Cardiac muscle cell (in vitro differentiated cells and primary cell): Measurements from ENCODE around the gene TGIF2. TPM values are rescaled to one million over a fixed set of nuclear protein-coding genes. Genes with fewer than 3 reads are reported as not detected.
"Not testable (repeated sequence)": the region's sequence is repeated elsewhere in the genome, so short reads cannot be mapped to it uniquely, and the experiment has no call there.

Experiments
- DNase-seq, 2 donors: peaks; one replicate each; pipeline versions ENCODE4 v3.0.0 to v3.0.0-alpha.2; 2010 to 2017; ENCODE audit warnings: low read depth in 1 of 2, low spot score in 1 of 2
- H3K27ac ChIP-seq: fragments of 200-600 bp; sonication (generic); 2 replicates; pipeline ENCODE4 v1.5.1; 2016
- H3K27me3 ChIP-seq: fragments of 200-600 bp; sonication (generic); 2 replicates; pipeline ENCODE4 v1.6.0; 2016; ENCODE audit warnings: control low read depth
- H3K36me3 ChIP-seq: fragments of 200-600 bp; sonication (generic); 2 replicates; pipeline ENCODE4 v1.5.1; 2016; ENCODE audit warnings: control low read depth
- H3K4me1 ChIP-seq: fragments of 200-600 bp; sonication (generic); 2 replicates; pipeline ENCODE4 v1.8.1; 2017; ENCODE audit warnings: low read depth, mild to moderate bottlenecking, mixed run types
- H3K4me3 ChIP-seq: fragments of 200-600 bp; sonication (generic); 2 replicates; pipeline ENCODE4 v1.5.1; 2016; ENCODE audit warnings: mild to moderate bottlenecking
- H3K9me3 ChIP-seq: fragments of 200-600 bp; sonication (generic); 2 replicates; pipeline ENCODE4 v1.5.1; 2017; ENCODE audit warnings: low read depth, mild to moderate bottlenecking, control low read depth
- CTCF ChIP-seq: IDR thresholded peaks from 2 replicates; pipeline ENCODE4 v1.5.1; 2012; ENCODE audit warnings: low read depth, mild to moderate bottlenecking, low read length
- polyA plus RNA-seq: library from polyadenylated mRNA; unstranded; fragments of >200 nt; fragmentation: Nextera tagmentation; extraction: Ambion mirVana; gene quantifications from 2 replicates; pipeline ENCODE4 v1.2.1, GENCODE V29; 2016
- total RNA-seq: library from RNA; depleted of rRNA; stranded (reverse); fragments of >200 nt; gene quantifications from 2 replicates; pipeline ENCODE4 v1.2.3, GENCODE V29; 2016

The TGIF2 gene
- total and polyA plus RNA-seq, 2 experiments from 2014 or later: 59.4 to 69.5 TPM

- H3K27ac ChIP-seq: no peak overlapping the region
- H3K9me3 ChIP-seq: no peaks in the 10 kb centered on the region
- H3K27me3 ChIP-seq: no peaks in the 10 kb centered on the region
- H3K4me1 ChIP-seq: peaks cover 5% of the 10 kb centered on the region
- no peak for TF ChIP-seq CTCF
- DNase-seq: no peak
- H3K36me3 ChIP-seq: peaks cover 30% of the 10 kb centered on the region
- no peak overlapping the region for H3K4me3 ChIP-seq
Observed at GRCh38 chr20:36607586-36608387, 34.4 kb downstream of the TGIF2 start.

GRCh38 chr20:36608388-36608728 lies 35.0 kb downstream of the TGIF2 start:
- not testable (repeated sequence) for H3K27ac ChIP-seq

GRCh38 chr20:36611625-36612024 lies 38.2 kb downstream of the TGIF2 start:
- no peak for DNase-seq
- Histone ChIP-seq H3K36me3 (peaks cover 43% of the 10 kb centered on the region), H3K4me1 (no peaks in the 10 kb centered on the region), H3K4me3 (no peak overlapping the region), H3K9me3 (no peaks in the 10 kb centered on the region), H3K27ac (no peak overlapping the region), H3K27me3 (no peaks in the 10 kb centered on the region)
- TF ChIP-seq CTCF: no peak

More at GRCh38 chr20:36608388-36608728, 35.0 kb downstream of the TGIF2 start:
- not testable (repeated sequence) for H3K27me3 ChIP-seq, DNase-seq, H3K4me3 ChIP-seq, H3K4me1 ChIP-seq, H3K9me3 ChIP-seq
- peaks cover 35% of the 10 kb centered on the region for H3K36me3 ChIP-seq

- no peak overlapping the region for H3K27ac ChIP-seq
- no peaks in the 10 kb centered on the region for H3K27me3 ChIP-seq
- no peak for DNase-seq
- no peaks in the 10 kb centered on the region for H3K4me1 ChIP-seq
- no peak overlapping the region for H3K4me3 ChIP-seq
- no peaks in the 10 kb centered on the region for H3K9me3 ChIP-seq
- TF ChIP-seq CTCF: no peak
- peaks cover 43% of the 10 kb centered on the region for H3K36me3 ChIP-seq
Observed at GRCh38 chr20:36613974-36614373, 40.6 kb downstream of the TGIF2 start.

- Histone ChIP-seq H3K9me3 (no peaks in the 10 kb centered on the region), H3K27ac (no peak overlapping the region), H3K4me3 (no peak overlapping the region), H3K4me1 (no peaks in the 10 kb centered on the region), H3K36me3 (peaks cover 37% of the 10 kb centered on the region), H3K27me3 (no peaks in the 10 kb centered on the region)
- no peak for DNase-seq
- no peak for TF ChIP-seq CTCF
Observed at GRCh38 chr20:36614781-36615557, 41.6 kb downstream of the TGIF2 start.

- Histone ChIP-seq H3K27ac (no peak overlapping the region), H3K27me3 (no peaks in the 10 kb centered on the region), H3K36me3 (no peaks in the 10 kb centered on the region), H3K9me3 (no peaks in the 10 kb centered on the region), H3K4me1 (no peaks in the 10 kb centered on the region), H3K4me3 (no peak overlapping the region)
- no peak for TF ChIP-seq CTCF
- no peak for DNase-seq
Observed at GRCh38 chr20:36620917-36621316, 47.5 kb downstream of the TGIF2 start.
